Cerebellar nuclear complex (tissue), 1 donor: Measurements from ENCODE around the gene NFKBIL1.
A peak's percentile ranks its signal among the peaks of the same experiment; 100 is the strongest.
"Not testable (repeated sequence)": the region's sequence is repeated elsewhere in the genome, so short reads cannot be mapped to it uniquely, and the experiment has no call there.

ENCODE experiments used
- DNase-seq, 2 experiments: peaks; one replicate each; lab custom pipeline; 2025; lab: John Stamatoyannopoulos, UW

Gene NFKBIL1

GRCh38 chr6:31546958-31547726, at the start of gene NFKBIL1:
TSS of gene NFKBIL1 (plus strand) at chr6:31547608. CDS start at chr6:31547695, 87 bp downstream.
- DNase-seq, result peak; percentile 72 to 97

- DNase-seq, result no peak
Observed at GRCh38 chr6:31498748-31499147, 48.7 kb upstream of the NFKBIL1 start.

GRCh38 chr6:31499648-31500047, 47.8 kb upstream of the NFKBIL1 start:
- not testable (repeated sequence) for DNase-seq

GRCh38 chr6:31502586-31502985, 44.8 kb upstream of the NFKBIL1 start:
- DNase-seq, result no peak

GRCh38 chr6:31509036-31509435, 38.4 kb upstream of the NFKBIL1 start:
- not testable (repeated sequence) for DNase-seq

- DNase-seq, result no peak
Observed at GRCh38 chr6:31510007-31510406, 37.4 kb upstream of the NFKBIL1 start.

GRCh38 chr6:31513456-31514165, 33.8 kb upstream of the NFKBIL1 start:
- DNase-seq, result no peak

GRCh38 chr6:31521835-31522234, 25.6 kb upstream of the NFKBIL1 start:
- no peak for DNase-seq

- no peak for DNase-seq
Observed at GRCh38 chr6:31525553-31525931, 21.9 kb upstream of the NFKBIL1 start.

GRCh38 chr6:31525932-31526591, 21.3 kb upstream of the NFKBIL1 start:
- DNase-seq, result no peak

- no peak for DNase-seq
Observed at GRCh38 chr6:31528307-31528777, 19.1 kb upstream of the NFKBIL1 start.

- DNase-seq, result no peak
Observed at GRCh38 chr6:31528821-31529328, 18.5 kb upstream of the NFKBIL1 start, which contains the start of gene MCCD1. TSS of gene MCCD1 (plus strand) at chr6:31528962. CDS start at chr6:31529015, 53 bp downstream.

- DNase-seq, result no peak
Observed at GRCh38 chr6:31529329-31530150, 17.9 kb upstream of the NFKBIL1 start.

- DNase-seq, result no peak
Observed at GRCh38 chr6:31530659-31531058, 16.7 kb upstream of the NFKBIL1 start.

- no peak for DNase-seq
Observed at GRCh38 chr6:31531162-31531561, 16.2 kb upstream of the NFKBIL1 start.

GRCh38 chr6:31531771-31532643, 15.4 kb upstream of the NFKBIL1 start:
- no peak for DNase-seq

- DNase-seq, result no peak
Observed at GRCh38 chr6:31532644-31533454, 14.6 kb upstream of the NFKBIL1 start.

GRCh38 chr6:31533455-31533841, 14.0 kb upstream of the NFKBIL1 start:
- no peak for DNase-seq

- DNase-seq, result no peak
Observed at GRCh38 chr6:31534011-31534410, 13.4 kb upstream of the NFKBIL1 start.
